ENCODE data around the gene C9orf85.

DNA sequence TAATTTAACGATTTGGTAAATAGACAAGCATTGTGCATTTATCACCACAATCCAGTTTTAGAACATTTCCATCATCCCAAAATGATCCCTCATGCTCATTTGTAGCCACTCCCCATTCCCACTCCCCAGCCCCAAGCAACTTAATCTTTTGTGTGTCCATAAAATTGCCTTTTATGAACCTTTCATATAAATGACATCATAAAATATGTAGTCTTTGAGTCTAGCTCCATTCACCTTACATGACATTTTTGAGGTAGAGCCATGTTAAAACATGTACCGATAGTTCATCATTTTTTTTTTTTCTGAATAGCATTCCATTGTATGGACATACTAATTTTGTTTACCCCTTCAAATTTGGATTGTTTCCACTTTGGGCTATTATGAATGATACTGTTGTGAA, 70.5 kb downstream of the C9orf85 start:
- TF ChIP-seq ZNF274 (IDR thresholded peaks at IDR 0.05; ENCODE audit: low read depth, low read length) (no peak), YY1 (IDR thresholded peaks at IDR 0.05; ENCODE audit: insufficient read depth, insufficient read length) (no peak)
